Measurements from ENCODE around the gene SCD.

SCD gene

GRCh38 chr10:100401631-100402328, 54.7 kb downstream of the SCD start:
- DNase-seq, result no peak

GRCh38 chr10:100403734-100404133, 56.7 kb downstream of the SCD start:
- DNase-seq, result no peak

DNA sequence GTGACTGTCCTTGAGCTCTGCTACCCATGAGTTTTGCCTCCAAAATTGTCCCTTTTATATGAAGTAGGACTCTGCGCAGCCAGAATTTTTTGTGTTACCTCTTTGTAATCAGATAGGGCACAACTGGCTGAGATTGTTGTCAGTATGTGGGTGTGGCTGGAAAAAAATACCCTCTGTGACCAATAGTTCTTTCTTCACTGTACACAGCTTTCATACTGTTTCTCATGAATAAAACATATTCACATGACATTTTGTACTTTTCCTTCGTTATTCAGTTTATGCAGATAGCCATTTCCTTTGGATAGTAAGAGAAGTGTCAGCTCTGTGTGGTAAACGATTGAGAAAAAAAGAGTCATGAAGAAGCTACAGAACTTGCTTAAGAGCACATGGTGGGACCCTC, 66.1 kb downstream of the SCD start:
- DNase-seq, result no peak
